Nephron (organoid): ENCODE measurements around the gene ALPK3.

Experiments used
- H3K27ac Mint-ChIP-seq, 3 experiments: 2 replicates each; pipeline ENCODE4 v1.8.0; 2020; ENCODE audit warnings: mixed read lengths in 3 of 3, mild to moderate bottlenecking in 2 of 3, moderate library complexity in 1 of 3
- H3K27me3 Mint-ChIP-seq: 2 replicates; pipeline ENCODE4 v1.8.0; 2021; ENCODE audit warnings: low read depth, mild to moderate bottlenecking, moderate library complexity, mixed read lengths
- H3K36me3 Mint-ChIP-seq: 2 replicates; pipeline ENCODE4 v1.8.0; 2020; ENCODE audit warnings: low read depth, mixed read lengths
- H3K4me1 Mint-ChIP-seq: 2 replicates; pipeline ENCODE4 v1.8.0; 2020; ENCODE audit warnings: mixed read lengths
- H3K4me3 Mint-ChIP-seq, 3 experiments: 2 replicates each; pipeline ENCODE4 v1.8.0; 2020; ENCODE audit warnings: mild to moderate bottlenecking in 3 of 3, mixed read lengths in 3 of 3, moderate library complexity in 2 of 3
- H3K9me3 Mint-ChIP-seq: 2 replicates; pipeline ENCODE4 v1.8.0; 2020; ENCODE audit warnings: mixed read lengths
- TF ChIP-seq, protein P1 (sequence below), 3 experiments: fragments of 200-600 bp; sonication (generic); IDR thresholded peaks; one replicate each; pipeline ENCODE4 v1.5.0; 2021; ENCODE audit warnings: antibody characterized with exemption in 3 of 3; ENCODE audit not compliant: unreplicated experiment in 3 of 3

ALPK3 gene

DNA sequence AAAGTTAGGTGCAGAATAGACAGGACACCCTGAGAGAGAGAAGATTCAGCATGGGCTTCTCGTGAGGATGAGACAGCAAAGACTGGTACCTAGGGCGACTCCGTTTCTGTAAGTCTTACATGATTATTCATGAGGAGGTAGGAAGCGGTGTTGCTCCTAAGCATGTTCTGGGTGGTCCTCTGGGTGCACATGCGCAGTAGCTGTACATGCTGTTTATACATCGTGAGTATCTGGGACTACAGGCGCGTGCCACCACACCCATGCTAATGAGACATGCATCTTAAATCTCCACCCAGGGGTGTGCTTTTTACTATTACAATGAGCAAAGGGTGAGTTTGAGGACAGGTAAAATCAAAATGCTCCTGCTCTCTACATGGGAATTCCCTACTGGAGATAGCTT, 12.3 kb downstream of the ALPK3 start:
- Mint-ChIP-seq H3K4me1 (peaks cover 77% of the 10 kb centered on the region), H3K4me3 (no peak overlapping the region), H3K27me3 (no peaks in the 10 kb centered on the region), H3K36me3 (no peaks in the 10 kb centered on the region), H3K9me3 (no peaks in the 10 kb centered on the region), H3K27ac (peak overlapping the region in 2 of 3 experiments; percentile 83 to 97)
- TF ChIP-seq, protein P1, sequence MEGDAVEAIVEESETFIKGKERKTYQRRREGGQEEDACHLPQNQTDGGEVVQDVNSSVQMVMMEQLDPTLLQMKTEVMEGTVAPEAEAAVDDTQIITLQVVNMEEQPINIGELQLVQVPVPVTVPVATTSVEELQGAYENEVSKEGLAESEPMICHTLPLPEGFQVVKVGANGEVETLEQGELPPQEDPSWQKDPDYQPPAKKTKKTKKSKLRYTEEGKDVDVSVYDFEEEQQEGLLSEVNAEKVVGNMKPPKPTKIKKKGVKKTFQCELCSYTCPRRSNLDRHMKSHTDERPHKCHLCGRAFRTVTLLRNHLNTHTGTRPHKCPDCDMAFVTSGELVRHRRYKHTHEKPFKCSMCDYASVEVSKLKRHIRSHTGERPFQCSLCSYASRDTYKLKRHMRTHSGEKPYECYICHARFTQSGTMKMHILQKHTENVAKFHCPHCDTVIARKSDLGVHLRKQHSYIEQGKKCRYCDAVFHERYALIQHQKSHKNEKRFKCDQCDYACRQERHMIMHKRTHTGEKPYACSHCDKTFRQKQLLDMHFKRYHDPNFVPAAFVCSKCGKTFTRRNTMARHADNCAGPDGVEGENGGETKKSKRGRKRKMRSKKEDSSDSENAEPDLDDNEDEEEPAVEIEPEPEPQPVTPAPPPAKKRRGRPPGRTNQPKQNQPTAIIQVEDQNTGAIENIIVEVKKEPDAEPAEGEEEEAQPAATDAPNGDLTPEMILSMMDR (IDR thresholded peaks at IDR 0.05; ENCODE audit: unreplicated experiment in 3 of 3), result no peak

DNA sequence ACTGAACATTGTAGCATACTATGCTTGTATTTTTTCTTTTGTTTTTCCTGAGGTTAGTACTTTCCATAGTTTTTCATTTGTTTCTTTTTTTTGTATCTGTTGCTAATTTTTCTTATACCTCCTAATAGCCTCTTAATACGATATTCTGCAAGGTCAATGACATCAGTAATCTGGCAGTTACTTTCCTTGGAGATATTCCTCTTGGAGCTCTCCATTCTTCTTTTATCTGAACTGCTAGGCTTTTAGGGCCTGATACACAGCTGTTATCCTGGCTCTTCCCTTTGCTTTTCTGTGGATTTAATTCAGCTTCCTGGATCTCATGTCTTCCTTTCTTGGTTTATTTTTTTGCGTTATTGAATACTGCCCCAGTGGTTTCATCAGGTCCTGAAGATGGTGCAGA, 12.9 kb downstream of the ALPK3 start:
- H3K9me3 Mint-ChIP-seq, result no peaks in the 10 kb centered on the region
- H3K4me1 Mint-ChIP-seq, result peaks cover 73% of the 10 kb centered on the region
- H3K36me3 Mint-ChIP-seq, result no peaks in the 10 kb centered on the region
- no peak overlapping the region for H3K4me3 Mint-ChIP-seq
- H3K27me3 Mint-ChIP-seq, result no peaks in the 10 kb centered on the region
- TF ChIP-seq, protein P1 (IDR thresholded peaks at IDR 0.05; ENCODE audit: unreplicated experiment in 3 of 3), result no peak
- peak overlapping the region in 2 of 3 experiments; percentile 35 to 97 for H3K27ac Mint-ChIP-seq

DNA sequence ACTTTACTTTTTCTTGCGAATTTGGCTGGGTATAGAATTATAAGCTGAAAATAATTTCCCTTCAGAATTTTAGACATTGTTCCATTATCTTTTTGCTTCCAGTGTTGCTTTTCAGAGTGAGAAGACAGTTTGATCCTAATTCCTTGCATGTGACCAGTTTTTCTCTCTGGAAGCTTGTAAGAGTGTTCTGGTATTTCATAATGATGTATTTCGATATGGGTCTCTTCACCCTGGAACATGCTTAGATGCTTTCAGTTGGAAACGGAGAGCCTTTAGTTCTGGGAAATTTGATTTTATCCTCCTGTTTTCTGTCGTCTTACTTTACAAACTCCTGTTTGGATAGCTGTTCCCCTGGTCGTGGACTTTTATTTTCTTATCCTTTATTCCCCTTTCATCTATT, 13.9 kb downstream of the ALPK3 start:
- Mint-ChIP-seq H3K27ac (peak overlapping the region; percentile 32 to 97 (median 70)), H3K27me3 (peaks cover 3% of the 10 kb centered on the region), H3K4me1 (peaks cover 70% of the 10 kb centered on the region), H3K4me3 (peak overlapping the region in 1 of 3 experiments; percentile 47), H3K9me3 (no peaks in the 10 kb centered on the region), H3K36me3 (no peaks in the 10 kb centered on the region)
- TF ChIP-seq, protein P1 (IDR thresholded peaks at IDR 0.05; ENCODE audit: unreplicated experiment in 3 of 3), result no peak

DNA sequence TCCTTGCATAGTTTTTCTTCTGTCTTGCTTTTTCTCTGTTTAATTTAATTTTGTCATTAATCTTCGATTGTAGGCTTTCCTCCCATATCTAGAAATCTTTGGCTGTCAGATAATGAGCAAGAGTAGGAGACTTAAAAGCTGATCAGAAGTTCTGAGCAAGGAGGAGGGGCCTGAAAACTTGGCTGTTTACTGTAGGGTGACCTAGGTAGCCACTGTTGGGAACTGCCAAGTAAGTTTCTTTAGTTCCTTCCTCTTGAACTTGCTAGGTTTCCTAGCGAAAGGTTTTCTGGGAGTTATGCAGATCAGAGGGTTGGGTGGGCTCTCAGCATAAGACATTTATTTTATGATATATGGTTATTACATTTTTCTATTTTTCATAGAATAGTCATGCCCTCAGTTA, 14.5 kb downstream of the ALPK3 start:
- TF ChIP-seq, protein P1 (IDR thresholded peaks at IDR 0.05; ENCODE audit: unreplicated experiment in 3 of 3), result no peak
- peak overlapping the region; percentile 32 to 97 (median 70) for H3K27ac Mint-ChIP-seq
- H3K27me3 Mint-ChIP-seq, result peaks cover 5% of the 10 kb centered on the region
- peaks cover 76% of the 10 kb centered on the region for H3K4me1 Mint-ChIP-seq
- H3K36me3 Mint-ChIP-seq, result no peaks in the 10 kb centered on the region
- no peaks in the 10 kb centered on the region for H3K9me3 Mint-ChIP-seq
- peak overlapping the region in 1 of 3 experiments; percentile 47 for H3K4me3 Mint-ChIP-seq

DNA sequence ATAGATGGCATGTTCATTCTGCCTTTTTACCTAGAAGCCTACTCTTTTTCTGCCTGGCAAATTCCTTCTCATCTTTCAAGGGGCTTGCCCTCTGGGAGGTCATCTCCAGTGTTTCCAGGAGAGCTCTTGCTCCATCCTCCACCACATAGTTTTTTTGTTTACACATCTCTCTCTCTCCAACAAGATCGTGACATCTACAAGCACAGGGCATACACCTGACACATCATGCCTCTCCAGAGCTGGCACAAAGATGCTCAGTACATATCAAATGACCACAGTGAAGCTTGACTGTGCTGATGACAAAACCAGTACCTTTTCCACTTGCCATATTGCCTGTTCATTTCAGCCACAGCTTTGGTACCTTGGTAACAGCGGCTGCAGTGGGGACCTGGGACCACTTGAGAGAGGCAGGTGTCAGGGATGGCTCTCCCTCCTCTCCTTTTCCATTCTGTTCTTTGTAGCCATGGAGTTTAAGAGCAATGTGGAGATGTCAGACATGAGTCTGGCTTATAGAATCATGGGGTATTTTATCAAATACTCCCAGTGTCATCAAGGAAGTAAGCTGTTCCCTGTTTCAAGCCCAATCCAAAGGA, 15.4 kb downstream of the ALPK3 start:
- Mint-ChIP-seq H3K36me3 (no peaks in the 10 kb centered on the region), H3K27me3 (peaks cover 5% of the 10 kb centered on the region), H3K4me1 (peaks cover 85% of the 10 kb centered on the region), H3K4me3 (no peak overlapping the region), H3K9me3 (no peaks in the 10 kb centered on the region), H3K27ac (peak overlapping the region in 2 of 3 experiments; percentile 70 to 97)
- TF ChIP-seq, protein P1 (IDR thresholded peaks at IDR 0.05; ENCODE audit: unreplicated experiment in 3 of 3), result no peak
